Activated CD4-positive, alpha-beta T cell treated with anti-CD3 and anti-CD28 coated beads, Interleukin-2, amount 50 U/mL, for 1 hour (primary cell): ENCODE measurements around the gene SPATA12.

Source experiments
- DNase-seq: peaks from one replicate; pipeline ENCODE4 v3.0.0-alpha.2; 2020

Gene SPATA12

GRCh38 chr3:57085211-57085610, 24.7 kb downstream of the SPATA12 start:
- no peak for DNase-seq

GRCh38 chr3:57086201-57086600, 25.7 kb downstream of the SPATA12 start:
- no peak for DNase-seq

- DNase-seq = no peak
Observed at GRCh38 chr3:57087361-57088092, 27.1 kb downstream of the SPATA12 start.

GRCh38 chr3:57088503-57088902, 28.0 kb downstream of the SPATA12 start:
- DNase-seq = no peak

GRCh38 chr3:57089043-57089442, 28.6 kb downstream of the SPATA12 start:
- DNase-seq = no peak

GRCh38 chr3:57091521-57092273, 31.2 kb downstream of the SPATA12 start:
- DNase-seq = no peak

- DNase-seq = no peak
Observed at GRCh38 chr3:57093489-57093888, 33.0 kb downstream of the SPATA12 start.

- no peak for DNase-seq
Observed at GRCh38 chr3:57093971-57094535, 33.6 kb downstream of the SPATA12 start.

- no peak for DNase-seq
Observed at GRCh38 chr3:57094575-57094974, 34.1 kb downstream of the SPATA12 start.

- no peak for DNase-seq
Observed at GRCh38 chr3:57095363-57095762, 34.9 kb downstream of the SPATA12 start.

GRCh38 chr3:57097536-57097935, 37.1 kb downstream of the SPATA12 start:
- no peak for DNase-seq

GRCh38 chr3:57098418-57099310, 38.2 kb downstream of the SPATA12 start:
- DNase-seq = no peak

GRCh38 chr3:57100046-57100695, 39.7 kb downstream of the SPATA12 start:
- DNase-seq = peak; percentile 45

GRCh38 chr3:57105585-57105984, 45.1 kb downstream of the SPATA12 start:
- no peak for DNase-seq

- DNase-seq = no peak
Observed at GRCh38 chr3:57108684-57109083, 48.2 kb downstream of the SPATA12 start.

GRCh38 chr3:57109437-57110199, 49.2 kb downstream of the SPATA12 start:
- no peak for DNase-seq

GRCh38 chr3:57110214-57110613, 49.8 kb downstream of the SPATA12 start:
- no peak for DNase-seq

GRCh38 chr3:57110798-57111197, 50.3 kb downstream of the SPATA12 start:
- DNase-seq = no peak

GRCh38 chr3:57112206-57112605, 51.7 kb downstream of the SPATA12 start:
- no peak for DNase-seq

GRCh38 chr3:57116501-57116900, 56.0 kb downstream of the SPATA12 start:
- no peak for DNase-seq

GRCh38 chr3:57118254-57118653, 57.8 kb downstream of the SPATA12 start:
- no peak for DNase-seq

- DNase-seq = no peak
Observed at GRCh38 chr3:57120040-57120439, 59.6 kb downstream of the SPATA12 start.
